Central memory CD8-positive, alpha-beta T cell (primary cell): ENCODE data around the gene NRCAM.

Source experiments
- ATAC-seq: fragments of 150-1000 bp; cut with Tn5 transposase; replicated peaks from 2 replicates; pipeline ENCODE4 v1.10.0; 2022; ENCODE audit warnings: mild to moderate bottlenecking, moderate FRiP score, moderate number of reproducible peaks; ENCODE audit not compliant: poor library complexity, severe bottlenecking; ENCODE audit errors: extremely low read depth
- DNase-seq, 2 donors: peaks; one replicate each; pipeline ENCODE4 v3.0.0; 2021; ENCODE audit warnings: low spot score in 2 of 2
- H3K27ac Mint-ChIP-seq: one replicate; pipeline ENCODE4 v1.8.0; 2022; ENCODE audit warnings: low read depth, mild to moderate bottlenecking, moderate library complexity, mixed read lengths
- H3K27me3 Mint-ChIP-seq: one replicate; pipeline ENCODE4 v1.8.0; 2022; ENCODE audit warnings: mixed read lengths
- H3K36me3 Mint-ChIP-seq: one replicate; pipeline ENCODE4 v1.8.0; 2022; ENCODE audit warnings: mild to moderate bottlenecking, moderate library complexity, mixed read lengths; ENCODE audit not compliant: insufficient read depth
- H3K4me1 Mint-ChIP-seq: one replicate; pipeline ENCODE4 v1.8.0; 2022; ENCODE audit warnings: mixed read lengths
- H3K4me3 Mint-ChIP-seq: one replicate; pipeline ENCODE4 v1.8.0; 2022; ENCODE audit warnings: mild to moderate bottlenecking, moderate library complexity, mixed read lengths
- H3K9me3 Mint-ChIP-seq: one replicate; pipeline ENCODE4 v1.8.0; 2022; ENCODE audit warnings: mixed read lengths

NRCAM gene

DNA sequence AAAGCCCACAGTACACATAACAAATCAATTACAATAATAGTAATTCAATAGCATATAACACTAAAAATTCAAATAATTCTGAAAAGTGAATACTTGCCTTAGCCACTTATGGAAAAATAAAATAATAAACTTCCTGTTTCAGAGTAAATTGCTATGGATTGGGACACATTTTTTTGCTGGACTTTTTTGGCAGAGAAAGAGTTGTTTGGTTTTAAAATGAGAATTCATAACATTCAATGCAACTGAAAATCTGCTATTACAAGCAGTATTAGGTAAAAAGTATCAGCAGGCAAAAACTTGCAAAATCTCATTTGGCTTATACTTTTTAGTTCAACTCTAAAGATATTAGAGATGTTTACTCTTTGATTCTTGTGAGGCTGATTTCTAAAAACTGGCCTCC, 141.7 kb downstream of the NRCAM start:
- no peak overlapping the region for H3K4me3 Mint-ChIP-seq

DNA sequence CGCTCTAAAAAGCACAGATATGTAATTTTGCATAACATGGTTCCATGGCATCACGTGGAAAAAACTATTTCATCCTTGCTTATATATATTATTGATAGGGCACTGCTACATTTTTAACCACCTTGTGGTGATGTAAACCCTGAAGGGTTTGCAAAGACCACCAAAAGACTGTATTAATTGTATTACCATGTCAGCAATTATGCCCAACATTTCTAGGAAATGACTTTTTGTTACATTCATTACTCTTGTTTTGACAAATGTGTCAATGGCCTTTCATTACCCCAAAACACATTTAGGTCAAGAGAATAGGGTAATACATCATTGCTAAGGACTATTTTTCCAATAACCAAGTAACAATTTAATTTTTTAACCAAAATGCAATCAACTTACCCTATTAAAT, 142.2 kb downstream of the NRCAM start:
- Mint-ChIP-seq H3K4me3 (no peak overlapping the region), H3K27me3 (no peaks in the 10 kb centered on the region), H3K36me3 (no peaks in the 10 kb centered on the region), H3K9me3 (no peaks in the 10 kb centered on the region), H3K27ac (no peak overlapping the region), H3K4me1 (no peaks in the 10 kb centered on the region)
- ATAC-seq: no peak
- no peak for DNase-seq

More for the DNA sequence above, 141.7 kb downstream of the NRCAM start:
- no peaks in the 10 kb centered on the region for H3K9me3 Mint-ChIP-seq
- DNase-seq: no peak
- H3K27me3 Mint-ChIP-seq: no peaks in the 10 kb centered on the region
- ATAC-seq: no peak
- H3K36me3 Mint-ChIP-seq: no peaks in the 10 kb centered on the region
- no peaks in the 10 kb centered on the region for H3K4me1 Mint-ChIP-seq
- no peak overlapping the region for H3K27ac Mint-ChIP-seq

DNA sequence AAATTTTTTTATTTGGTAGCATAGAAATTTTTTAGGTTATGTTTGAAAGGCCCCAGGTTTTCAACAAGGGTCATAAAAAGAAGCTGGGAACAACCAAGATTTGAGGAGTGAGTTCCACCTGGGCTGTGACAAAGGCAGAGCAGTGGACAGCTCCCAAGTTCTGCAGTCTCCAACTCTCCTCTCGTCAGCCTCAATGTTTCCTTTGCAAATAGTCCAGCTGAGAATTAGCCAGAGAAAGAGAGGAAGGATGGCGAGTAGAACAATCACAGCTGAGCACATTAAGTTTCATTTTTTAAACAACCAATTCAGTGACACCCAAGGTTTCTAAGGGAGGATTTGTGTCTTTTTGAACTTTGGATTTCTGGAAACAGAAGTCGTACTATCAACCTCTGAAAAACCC, 143.2 kb downstream of the NRCAM start:
- H3K36me3 Mint-ChIP-seq: no peaks in the 10 kb centered on the region
- H3K27ac Mint-ChIP-seq: no peak overlapping the region
- H3K27me3 Mint-ChIP-seq: no peaks in the 10 kb centered on the region
- H3K4me3 Mint-ChIP-seq: no peak overlapping the region
- no peaks in the 10 kb centered on the region for H3K4me1 Mint-ChIP-seq
- DNase-seq (no peak), ATAC-seq (no peak)
- H3K9me3 Mint-ChIP-seq: no peaks in the 10 kb centered on the region

DNA sequence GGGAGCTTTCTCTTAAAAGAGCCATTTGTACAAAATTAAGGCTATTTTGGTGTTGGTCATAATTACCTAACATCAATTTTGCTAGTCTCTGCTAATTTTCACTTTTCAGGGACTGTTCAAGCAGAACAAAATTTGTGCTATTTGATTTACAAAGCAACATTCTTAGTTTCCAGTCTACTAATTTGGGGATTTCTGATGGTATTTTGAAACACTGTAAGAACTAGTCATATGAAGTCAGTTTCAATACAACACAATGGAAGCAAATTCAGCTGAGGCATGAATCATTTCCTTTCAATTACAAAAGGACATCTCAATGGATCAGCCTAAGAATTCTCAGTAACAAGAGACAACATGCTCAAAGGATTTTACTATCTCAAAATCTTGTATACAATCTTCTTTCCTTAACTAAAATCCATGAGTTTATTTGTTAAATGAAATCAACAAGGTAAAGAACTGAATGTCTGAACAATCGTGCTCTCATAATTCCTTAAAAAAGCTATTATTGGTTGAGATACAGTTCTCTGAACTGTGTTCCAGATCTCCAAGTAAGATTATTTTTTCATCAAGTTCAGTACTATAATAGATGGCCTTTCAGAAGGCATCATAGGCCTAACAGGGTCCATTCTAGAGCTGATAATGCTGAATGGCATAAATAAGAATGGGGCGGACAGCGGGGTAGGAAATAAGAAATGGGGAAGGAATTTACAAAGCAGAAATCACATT, 144.6 kb downstream of the NRCAM start:
- Mint-ChIP-seq H3K9me3 (no peaks in the 10 kb centered on the region), H3K36me3 (no peaks in the 10 kb centered on the region), H3K4me1 (no peaks in the 10 kb centered on the region), H3K27ac (no peak overlapping the region), H3K27me3 (no peaks in the 10 kb centered on the region), H3K4me3 (no peak overlapping the region)
- ATAC-seq: no peak
- DNase-seq: no peak

DNA sequence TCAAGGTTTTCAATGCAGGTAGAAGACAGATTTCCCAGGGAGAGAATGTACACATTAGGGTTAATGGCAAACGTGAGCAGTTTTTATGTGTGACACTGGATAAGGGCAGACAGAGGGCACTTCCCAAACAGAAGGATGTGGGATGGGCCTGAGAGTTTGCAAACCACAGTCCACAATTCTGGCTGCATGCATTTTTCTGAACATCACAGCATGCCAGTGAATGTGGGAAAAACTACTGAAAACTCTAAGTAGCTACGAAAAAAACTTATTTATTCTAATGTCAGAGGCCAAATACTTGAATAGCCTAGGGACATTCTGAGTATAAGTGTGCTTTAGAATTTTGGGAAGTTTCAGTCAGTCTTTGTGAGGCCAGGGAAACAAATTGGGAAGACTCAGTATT, 145.9 kb downstream of the NRCAM start:
- Mint-ChIP-seq H3K36me3 (no peaks in the 10 kb centered on the region), H3K9me3 (no peaks in the 10 kb centered on the region), H3K4me1 (no peaks in the 10 kb centered on the region), H3K27ac (no peak overlapping the region), H3K27me3 (peaks cover 6% of the 10 kb centered on the region), H3K4me3 (no peak overlapping the region)
- DNase-seq (no peak), ATAC-seq (no peak)

DNA sequence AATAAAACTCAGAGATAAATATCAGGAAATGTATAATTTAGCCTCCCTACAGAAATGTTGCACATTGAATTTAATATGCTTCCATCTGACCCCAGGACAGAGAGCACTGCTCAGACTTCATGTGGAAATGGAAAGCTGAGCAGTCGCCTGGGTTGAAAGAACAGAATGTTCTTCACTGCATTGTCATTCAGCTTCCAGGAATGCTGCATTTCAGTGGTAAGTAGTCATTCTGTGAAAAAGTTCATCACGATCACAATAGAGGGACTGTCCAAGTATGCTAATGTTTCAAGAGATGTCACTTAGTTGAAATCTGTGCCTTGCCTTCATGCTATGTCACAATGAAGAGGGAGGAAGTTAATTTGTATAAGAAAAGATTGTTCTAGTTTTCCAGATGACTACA, 147.3 kb downstream of the NRCAM start:
- Mint-ChIP-seq H3K4me1 (no peaks in the 10 kb centered on the region), H3K27ac (no peak overlapping the region), H3K4me3 (no peak overlapping the region), H3K27me3 (peaks cover 15% of the 10 kb centered on the region), H3K36me3 (peaks cover 2% of the 10 kb centered on the region), H3K9me3 (no peaks in the 10 kb centered on the region)
- ATAC-seq (no peak), DNase-seq (no peak)

DNA sequence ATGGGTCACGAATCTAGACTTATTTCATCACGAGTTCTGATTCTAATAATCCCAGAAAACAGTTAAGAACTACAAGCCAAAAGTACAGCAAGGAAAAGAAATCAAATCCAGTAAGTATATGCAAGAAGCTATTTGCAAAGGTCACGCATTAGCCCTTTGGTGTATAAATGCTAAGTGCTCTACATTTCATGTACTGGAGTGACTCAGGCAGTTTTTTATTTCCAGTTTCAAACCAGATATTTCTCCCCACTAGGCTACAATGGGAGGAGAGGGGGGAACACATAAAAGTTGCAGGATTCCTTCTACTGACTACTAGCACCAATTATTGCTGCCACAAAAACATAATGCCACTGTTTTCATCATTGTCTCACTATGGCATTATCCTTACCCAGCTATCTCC, 148.0 kb downstream of the NRCAM start:
- Mint-ChIP-seq H3K4me1 (no peaks in the 10 kb centered on the region), H3K9me3 (no peaks in the 10 kb centered on the region), H3K27ac (no peak overlapping the region), H3K27me3 (peaks cover 21% of the 10 kb centered on the region), H3K4me3 (no peak overlapping the region), H3K36me3 (peaks cover 2% of the 10 kb centered on the region)
- no peak for ATAC-seq
- no peak for DNase-seq

DNA sequence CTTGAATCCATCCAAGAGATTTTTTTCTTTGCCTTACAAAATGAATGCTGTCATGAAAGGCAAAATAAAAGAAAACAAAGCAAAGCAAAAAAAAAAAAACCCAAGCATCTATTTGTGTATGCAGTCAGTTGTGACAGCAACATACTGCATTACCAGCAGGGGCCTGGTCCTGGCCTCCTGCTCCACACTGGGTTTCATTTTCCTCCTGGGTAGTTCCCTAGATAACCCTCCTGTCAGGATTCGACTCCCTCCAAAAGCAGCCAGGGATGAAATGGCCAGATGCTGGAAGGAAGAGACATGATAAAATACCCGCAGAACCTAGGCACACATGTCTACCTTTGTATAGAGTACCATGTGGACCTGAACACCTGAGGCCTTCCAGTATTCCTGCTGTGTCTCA, 148.6 kb downstream of the NRCAM start:
- DNase-seq (no peak), ATAC-seq (no peak)
- Mint-ChIP-seq H3K27me3 (peaks cover 24% of the 10 kb centered on the region), H3K9me3 (no peaks in the 10 kb centered on the region), H3K4me3 (no peak overlapping the region), H3K4me1 (no peaks in the 10 kb centered on the region), H3K36me3 (peaks cover 2% of the 10 kb centered on the region), H3K27ac (no peak overlapping the region)

DNA sequence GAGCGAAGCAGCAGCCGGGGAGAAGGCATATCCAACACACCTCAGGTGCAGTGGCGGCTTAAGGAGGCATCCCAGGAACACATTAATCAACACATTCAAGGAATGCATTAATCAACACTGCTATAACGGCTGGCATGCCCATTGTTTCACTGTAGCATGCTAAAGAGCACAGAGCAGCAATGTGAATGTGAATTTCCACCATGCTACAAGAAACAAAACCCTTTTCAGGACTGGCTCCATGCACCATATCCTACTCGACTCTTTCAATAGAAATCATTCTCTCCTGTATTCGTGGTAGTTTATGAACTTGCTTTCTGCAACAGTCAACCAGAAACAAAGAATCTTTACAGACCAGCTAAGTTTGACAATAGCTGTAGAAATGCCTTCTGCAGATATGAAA, 149.0 kb downstream of the NRCAM start:
- Mint-ChIP-seq H3K36me3 (peaks cover 2% of the 10 kb centered on the region), H3K4me1 (no peaks in the 10 kb centered on the region), H3K27me3 (peaks cover 24% of the 10 kb centered on the region), H3K4me3 (no peak overlapping the region), H3K9me3 (no peaks in the 10 kb centered on the region), H3K27ac (no peak overlapping the region)
- DNase-seq (no peak), ATAC-seq (no peak)

DNA sequence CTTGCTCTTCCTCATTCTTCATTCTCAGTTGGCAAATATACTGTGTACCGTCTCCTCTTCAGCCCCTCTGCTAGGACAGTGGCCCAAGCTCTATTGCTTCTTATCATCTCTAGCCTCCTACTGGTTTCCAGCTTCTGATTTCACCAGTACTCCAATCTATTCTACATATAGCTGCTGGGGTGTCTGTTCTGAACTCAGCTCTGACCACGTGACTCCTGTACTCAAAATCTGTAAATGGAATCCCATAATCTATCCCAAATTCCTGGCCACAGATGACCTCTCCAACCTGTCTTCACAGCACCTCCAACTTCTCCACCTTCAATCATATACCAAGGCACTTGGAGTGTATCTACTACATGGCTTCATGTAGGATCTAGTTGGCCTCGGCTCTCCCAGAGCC, 152.9 kb downstream of the NRCAM start:
- no peak for ATAC-seq
- H3K4me1 Mint-ChIP-seq: no peaks in the 10 kb centered on the region
- no peaks in the 10 kb centered on the region for H3K9me3 Mint-ChIP-seq

DNA sequence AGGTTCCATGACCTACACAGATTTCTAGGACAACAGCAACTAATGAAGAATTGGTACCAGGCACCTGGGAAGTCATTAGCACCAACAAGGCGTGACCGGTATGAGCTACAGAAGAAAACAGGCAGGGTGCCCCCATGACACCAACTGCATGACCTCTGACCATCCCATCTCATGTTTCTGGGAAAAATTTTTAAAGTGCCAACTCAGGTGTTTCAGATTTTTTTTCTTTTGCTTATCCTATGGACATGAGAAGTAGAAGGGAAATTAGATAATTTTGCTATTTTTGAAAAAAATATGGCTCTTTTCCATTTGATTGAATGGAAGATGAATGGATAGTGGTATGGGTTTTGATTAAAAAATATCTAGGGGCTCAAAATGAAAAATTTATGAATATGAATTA, 154.8 kb downstream of the NRCAM start:
- Mint-ChIP-seq H3K4me1 (no peaks in the 10 kb centered on the region), H3K4me3 (no peak overlapping the region), H3K27ac (no peak overlapping the region), H3K9me3 (no peaks in the 10 kb centered on the region), H3K27me3 (peaks cover 37% of the 10 kb centered on the region), H3K36me3 (peaks cover 5% of the 10 kb centered on the region)
- no peak for ATAC-seq
- no peak for DNase-seq

More for the DNA sequence above, 152.9 kb downstream of the NRCAM start:
- Mint-ChIP-seq H3K27me3 (peaks cover 24% of the 10 kb centered on the region), H3K27ac (no peak overlapping the region), H3K36me3 (peaks cover 5% of the 10 kb centered on the region), H3K4me3 (no peak overlapping the region)
- no peak for DNase-seq

DNA sequence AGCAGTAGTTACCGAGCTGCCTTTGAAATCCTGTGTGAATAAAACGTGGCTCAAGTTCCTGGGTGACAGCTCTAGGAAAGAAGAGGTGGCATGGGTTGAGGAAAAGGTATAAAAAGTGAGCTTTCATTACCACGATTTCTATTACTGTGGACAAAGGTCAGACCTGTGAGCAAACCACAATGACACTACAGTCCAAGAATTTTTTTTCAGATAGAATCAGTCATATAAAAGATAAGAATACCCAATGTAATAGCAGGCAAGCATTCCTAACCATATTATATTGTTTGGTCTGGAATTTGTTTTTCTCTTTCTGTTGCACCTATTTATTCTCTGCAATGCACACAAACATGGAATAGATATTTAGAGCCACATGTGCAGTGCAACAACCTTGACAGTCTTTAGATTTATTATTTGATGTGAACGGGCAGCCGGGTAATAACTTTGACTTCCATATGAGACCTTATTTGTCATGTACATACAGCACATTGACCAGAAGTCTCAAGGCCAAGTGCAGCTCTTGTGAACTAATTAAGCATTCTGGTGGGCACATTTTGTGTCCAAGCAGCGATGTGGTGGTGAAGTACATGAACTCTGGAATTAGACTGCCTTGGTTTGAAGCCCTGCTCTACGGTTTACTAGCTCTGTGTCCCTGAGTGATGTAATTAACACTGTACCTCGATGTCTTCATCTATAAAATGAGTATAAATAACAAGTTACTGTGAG, 156.8 kb downstream of the NRCAM start:
- Mint-ChIP-seq H3K4me1 (no peaks in the 10 kb centered on the region), H3K9me3 (no peaks in the 10 kb centered on the region), H3K27ac (no peak overlapping the region), H3K4me3 (no peak overlapping the region), H3K36me3 (peaks cover 5% of the 10 kb centered on the region), H3K27me3 (peaks cover 46% of the 10 kb centered on the region)
- DNase-seq: no peak
- no peak for ATAC-seq

DNA sequence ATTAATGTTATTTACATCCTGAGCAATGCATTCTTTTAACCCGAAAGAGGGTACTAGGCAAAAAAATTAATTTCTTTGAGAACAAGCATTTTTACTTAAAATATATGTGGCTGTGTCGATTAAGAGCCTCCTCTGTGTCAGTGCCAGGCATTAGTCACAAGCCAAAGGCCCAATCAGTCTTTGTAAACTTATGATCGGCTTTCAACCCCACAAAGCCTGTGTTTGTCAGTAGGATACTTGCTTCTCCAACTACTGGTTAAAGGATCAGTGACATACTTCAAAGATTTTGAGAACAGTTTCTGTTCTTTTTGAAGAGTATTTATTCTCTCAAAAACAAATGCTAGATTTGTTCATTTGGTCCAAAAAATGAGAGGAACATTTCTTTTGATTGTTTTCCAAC, 159.3 kb downstream of the NRCAM start:
- peaks cover 39% of the 10 kb centered on the region for H3K27me3 Mint-ChIP-seq
- H3K9me3 Mint-ChIP-seq: no peaks in the 10 kb centered on the region
- H3K4me1 Mint-ChIP-seq: no peaks in the 10 kb centered on the region
- H3K36me3 Mint-ChIP-seq: peaks cover 5% of the 10 kb centered on the region
- DNase-seq: no peak
- no peak overlapping the region for H3K4me3 Mint-ChIP-seq
- no peak for ATAC-seq
- no peak overlapping the region for H3K27ac Mint-ChIP-seq
